ENCODE data around the gene IRAK3. TPM values are rescaled to one million over a fixed set of nuclear protein-coding genes. Genes with fewer than 3 reads are reported as not detected.
A peak's percentile ranks its signal among the peaks of the same experiment; 100 is the strongest.

IRAK3 gene
- total RNA-seq, 1 experiment from 2014 or later: 0.07 TPM

GRCh38 chr12:66144791-66145754, 43.9 kb upstream of the IRAK3 start:
- ChIA-PET POLR2A (ENCODE audit: unreplicated experiment) (no interaction called here), CTCF (interaction anchor here (0.5 to 1.0 kb wide), 3 partner anchors 33 to 263 kb away, joined by 3 to 18 read pairs (median 8); partner anchors contain the start of gene HELB)
- no peaks in the 10 kb centered on the region for H3K27me3 ChIP-seq (ENCODE audit: insufficient read depth, low read depth)
- intact Hi-C loops (cut with micrococcal nuclease; ENCODE audit: unreplicated experiment): loop anchor here (1.0 kb wide), 1 partner anchor 549 kb away; no protein-coding TSS in a partner anchor
- no peak overlapping the region; the same call in 1 of the 2 replicates for H3K27ac ChIP-seq
- DNase-seq: peak; percentile 27 to 49
- 0 out of 2 replicates have a peak, but pooled peaks cover 4% of the 10 kb centered on the region for H3F3A ChIP-seq (ENCODE audit: insufficient read depth, low read depth)
- peaks cover 35% of the 10 kb centered on the region for H3K9me3 ChIP-seq (ENCODE audit: insufficient read depth, low read depth)
- BruUV-seq (replicated peaks): no TSS peak
- peaks cover 5% of the 10 kb centered on the region; the same call in 1 of the 2 replicates for H3K4me1 ChIP-seq (replicated peaks; ENCODE audit: insufficient read depth)
- no peaks in the 10 kb centered on the region for H3K79me2 ChIP-seq (ENCODE audit: low read depth)
- H3K4me2 ChIP-seq: no peak overlapping the region
- peaks cover 26% of the 10 kb centered on the region; the same call in 1 of the 2 replicates for H3K36me3 ChIP-seq (ENCODE audit: low read depth)
- no peaks in the 10 kb centered on the region for H4K20me1 ChIP-seq (ENCODE audit: insufficient read depth)
- no peaks in the 10 kb centered on the region for H3K9me2 ChIP-seq (ENCODE audit: insufficient read depth)
- no peak for TF ChIP-seq EZH2 (IDR thresholded peaks at IDR 0.05; ENCODE audit: low read depth)
- TF ChIP-seq, protein P1, sequence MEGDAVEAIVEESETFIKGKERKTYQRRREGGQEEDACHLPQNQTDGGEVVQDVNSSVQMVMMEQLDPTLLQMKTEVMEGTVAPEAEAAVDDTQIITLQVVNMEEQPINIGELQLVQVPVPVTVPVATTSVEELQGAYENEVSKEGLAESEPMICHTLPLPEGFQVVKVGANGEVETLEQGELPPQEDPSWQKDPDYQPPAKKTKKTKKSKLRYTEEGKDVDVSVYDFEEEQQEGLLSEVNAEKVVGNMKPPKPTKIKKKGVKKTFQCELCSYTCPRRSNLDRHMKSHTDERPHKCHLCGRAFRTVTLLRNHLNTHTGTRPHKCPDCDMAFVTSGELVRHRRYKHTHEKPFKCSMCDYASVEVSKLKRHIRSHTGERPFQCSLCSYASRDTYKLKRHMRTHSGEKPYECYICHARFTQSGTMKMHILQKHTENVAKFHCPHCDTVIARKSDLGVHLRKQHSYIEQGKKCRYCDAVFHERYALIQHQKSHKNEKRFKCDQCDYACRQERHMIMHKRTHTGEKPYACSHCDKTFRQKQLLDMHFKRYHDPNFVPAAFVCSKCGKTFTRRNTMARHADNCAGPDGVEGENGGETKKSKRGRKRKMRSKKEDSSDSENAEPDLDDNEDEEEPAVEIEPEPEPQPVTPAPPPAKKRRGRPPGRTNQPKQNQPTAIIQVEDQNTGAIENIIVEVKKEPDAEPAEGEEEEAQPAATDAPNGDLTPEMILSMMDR (conservative IDR thresholded peaks at IDR 0.05): peak; percentile 75
- no peak overlapping the region for H3K4me3 ChIP-seq
- H2AFZ ChIP-seq: no peak overlapping the region

- no peak for DNase-seq
- no peaks in the 10 kb centered on the region for H3K9me2 ChIP-seq (ENCODE audit: insufficient read depth)
- H2AFZ ChIP-seq: no peak overlapping the region
- CTCF ChIA-PET: no interaction called here
- no peak overlapping the region for H3K27ac ChIP-seq
- no peaks in the 10 kb centered on the region for H3K27me3 ChIP-seq (ENCODE audit: insufficient read depth, low read depth)
- intact Hi-C loops (cut with micrococcal nuclease; ENCODE audit: unreplicated experiment): no loop called here
- no peaks in the 10 kb centered on the region for H3K79me2 ChIP-seq (ENCODE audit: low read depth)
- no peak overlapping the region for H3K4me3 ChIP-seq
- H3K4me1 ChIP-seq (replicated peaks; ENCODE audit: insufficient read depth): peaks cover 2% of the 10 kb centered on the region; the same call in 1 of the 2 replicates
- H3F3A ChIP-seq (ENCODE audit: insufficient read depth, low read depth): 0 out of 2 replicates have a peak, but pooled peaks cover under 1% of the 10 kb centered on the region
- H4K20me1 ChIP-seq (ENCODE audit: insufficient read depth): no peaks in the 10 kb centered on the region
- TF ChIP-seq, protein P1 (conservative IDR thresholded peaks at IDR 0.05): no peak
- no peak for TF ChIP-seq EZH2 (IDR thresholded peaks at IDR 0.05; ENCODE audit: low read depth)
- peaks cover 6% of the 10 kb centered on the region; the same call in 1 of the 2 replicates for H3K9me3 ChIP-seq (ENCODE audit: insufficient read depth, low read depth)
- POLR2A ChIA-PET (ENCODE audit: unreplicated experiment): no interaction called here
- BruUV-seq (replicated peaks): no TSS peak
- H3K4me2 ChIP-seq: no peak overlapping the region
- H3K36me3 ChIP-seq (ENCODE audit: low read depth): peaks cover 1% of the 10 kb centered on the region; the same call in 1 of the 2 replicates
Observed at GRCh38 chr12:66149702-66150398, 39.2 kb upstream of the IRAK3 start.

DNA sequence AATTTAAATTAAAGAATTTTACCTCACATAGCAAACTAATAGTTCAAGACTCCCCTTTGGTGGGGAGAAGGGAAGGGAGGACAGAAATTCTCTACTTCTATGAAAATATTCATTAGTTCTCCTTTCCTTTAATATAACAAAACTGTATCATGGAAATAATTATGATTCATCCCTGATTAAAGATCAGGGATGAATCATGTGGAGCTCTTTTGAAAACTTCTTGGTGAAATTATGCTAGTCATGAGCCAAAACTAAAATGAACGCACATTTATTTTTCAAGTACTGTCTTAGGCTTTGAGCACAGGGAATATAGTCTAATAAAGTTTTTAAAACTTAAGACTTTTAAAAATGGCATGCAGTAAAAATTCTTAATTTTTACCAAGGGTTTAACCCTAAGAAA, 36.3 kb upstream of the IRAK3 start:
- Histone ChIP-seq H2AFZ (no peak overlapping the region), H3K27ac (no peak overlapping the region), H4K20me1 (ENCODE audit: insufficient read depth) (no peaks in the 10 kb centered on the region), H3K4me3 (no peak overlapping the region), H3K4me1 (replicated peaks; ENCODE audit: insufficient read depth) (no peaks in the 10 kb centered on the region), H3K36me3 (ENCODE audit: low read depth) (no peaks in the 10 kb centered on the region), H3K79me2 (ENCODE audit: low read depth) (no peaks in the 10 kb centered on the region), H3F3A (ENCODE audit: insufficient read depth, low read depth) (no peaks in the 10 kb centered on the region), H3K9me2 (ENCODE audit: insufficient read depth) (no peaks in the 10 kb centered on the region), H3K4me2 (no peak overlapping the region), H3K27me3 (ENCODE audit: insufficient read depth, low read depth) (no peaks in the 10 kb centered on the region), H3K9me3 (ENCODE audit: insufficient read depth, low read depth) (no peaks in the 10 kb centered on the region)
- BruUV-seq (replicated peaks): no TSS peak
- ChIA-PET CTCF (no interaction called here), POLR2A (ENCODE audit: unreplicated experiment) (no interaction called here)
- intact Hi-C loops (cut with micrococcal nuclease; ENCODE audit: unreplicated experiment): no loop called here
- no peak for TF ChIP-seq EZH2 (IDR thresholded peaks at IDR 0.05; ENCODE audit: low read depth)
- TF ChIP-seq, protein P1 (conservative IDR thresholded peaks at IDR 0.05): no peak
- DNase-seq: no peak
